HG03175 (cell line): ENCODE data around the gene RTKN.

ENCODE experiments used
- ATAC-seq: cut with Tn5 transposase; IDR thresholded peaks from one replicate; pipeline ENCODE4 v1.9.1; 2021; ENCODE audit warnings: mild to moderate bottlenecking, moderate library complexity; ENCODE audit not compliant: unreplicated experiment

RTKN gene

GRCh38 chr2:74387346-74387745, 54.4 kb downstream of the RTKN start:
- ATAC-seq, result no peak

- ATAC-seq, result no peak
Measured at GRCh38 chr2:74385396-74385795, 56.3 kb downstream of the RTKN start.

- no peak for ATAC-seq
Measured at GRCh38 chr2:74384051-74384450, 57.7 kb downstream of the RTKN start.

GRCh38 chr2:74383254-74383653, 58.5 kb downstream of the RTKN start:
- ATAC-seq, result no peak

GRCh38 chr2:74381751-74382150, 60.0 kb downstream of the RTKN start:
- ATAC-seq, result no peak

GRCh38 chr2:74379851-74380789, 61.6 kb downstream of the RTKN start, which contains the start of gene DCTN1:
Gene DCTN1 (minus strand): TSS chr2:74380311. CDS start chr2:74380037, 274 bp downstream.
- no peak for ATAC-seq

GRCh38 chr2:74378007-74378406, 63.7 kb downstream of the RTKN start:
- ATAC-seq, result no peak

- ATAC-seq, result no peak
Measured at GRCh38 chr2:74375838-74376237, 65.9 kb downstream of the RTKN start.
